BLaER1 (cell line): ENCODE data around the gene ZFP69.

Experiments
- H3K27ac ChIP-seq: shearing (Covaris generic); formaldehyde crosslinking; 2 replicates; pipeline ENCODE4 v1.8.1; 2022
- H3K27me3 ChIP-seq: shearing (Covaris generic); formaldehyde crosslinking; 2 replicates; pipeline ENCODE4 v1.8.1; 2022
- H3K36me3 ChIP-seq: shearing (Covaris generic); formaldehyde crosslinking; 2 replicates; pipeline ENCODE4 v1.8.1; 2022
- H3K4me1 ChIP-seq: shearing (Covaris generic); formaldehyde crosslinking; 2 replicates; pipeline ENCODE4 v1.8.1; 2022
- H3K4me2 ChIP-seq: shearing (Covaris generic); formaldehyde crosslinking; 2 replicates; pipeline ENCODE4 v1.8.1; 2022
- H3K4me3 ChIP-seq: shearing (Covaris generic); formaldehyde crosslinking; 2 replicates; pipeline ENCODE4 v1.8.1; 2022
- H3K9ac ChIP-seq: shearing (Covaris generic); formaldehyde crosslinking; 2 replicates; pipeline ENCODE4 v1.8.1; 2022
- H3K9me3 ChIP-seq: shearing (Covaris generic); formaldehyde crosslinking; 2 replicates; pipeline ENCODE4 v1.8.1; 2022
- H4K20me1 ChIP-seq: shearing (Covaris generic); formaldehyde crosslinking; 2 replicates; pipeline ENCODE4 v1.8.1; 2022
- Cebpa-rat ChIP-seq: shearing (Covaris generic); IDR thresholded peaks from 2 replicates; pipeline ENCODE4 v1.8.1; 2022

The ZFP69 gene

DNA sequence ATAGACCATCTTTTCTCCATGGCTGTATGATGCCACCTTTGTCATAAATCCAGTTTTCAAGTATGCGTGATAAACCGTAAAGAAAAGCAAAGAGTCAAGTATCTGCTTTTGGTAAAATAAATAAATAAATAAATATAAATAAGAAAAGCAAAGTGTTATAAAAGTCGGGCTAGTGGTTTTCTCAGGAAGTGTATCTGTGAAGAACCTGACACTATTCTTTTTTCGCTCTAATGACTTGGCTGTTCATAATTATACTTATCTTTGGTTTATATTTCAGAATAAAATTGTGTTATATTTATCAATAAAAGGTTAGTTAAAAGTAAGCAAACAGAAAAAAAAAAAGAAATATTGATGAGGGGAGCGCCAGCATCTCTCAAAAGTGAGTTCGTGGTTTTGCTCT lies 30.9 kb downstream of the ZFP69 start:
- H3K27me3 ChIP-seq: no peaks in the 10 kb centered on the region
- H3K4me3 ChIP-seq: peak overlapping the region; percentile 87
- H3K4me2 ChIP-seq: peak overlapping the region; percentile 88
- H3K27ac ChIP-seq: peak overlapping the region; percentile 86
- peaks cover 18% of the 10 kb centered on the region for H3K4me1 ChIP-seq
- no peak for TF ChIP-seq Cebpa-rat
- H4K20me1 ChIP-seq: no peaks in the 10 kb centered on the region
- H3K9me3 ChIP-seq: peaks cover 70% of the 10 kb centered on the region
- H3K36me3 ChIP-seq: peaks cover 67% of the 10 kb centered on the region
- H3K9ac ChIP-seq: peak overlapping the region; percentile 90

DNA sequence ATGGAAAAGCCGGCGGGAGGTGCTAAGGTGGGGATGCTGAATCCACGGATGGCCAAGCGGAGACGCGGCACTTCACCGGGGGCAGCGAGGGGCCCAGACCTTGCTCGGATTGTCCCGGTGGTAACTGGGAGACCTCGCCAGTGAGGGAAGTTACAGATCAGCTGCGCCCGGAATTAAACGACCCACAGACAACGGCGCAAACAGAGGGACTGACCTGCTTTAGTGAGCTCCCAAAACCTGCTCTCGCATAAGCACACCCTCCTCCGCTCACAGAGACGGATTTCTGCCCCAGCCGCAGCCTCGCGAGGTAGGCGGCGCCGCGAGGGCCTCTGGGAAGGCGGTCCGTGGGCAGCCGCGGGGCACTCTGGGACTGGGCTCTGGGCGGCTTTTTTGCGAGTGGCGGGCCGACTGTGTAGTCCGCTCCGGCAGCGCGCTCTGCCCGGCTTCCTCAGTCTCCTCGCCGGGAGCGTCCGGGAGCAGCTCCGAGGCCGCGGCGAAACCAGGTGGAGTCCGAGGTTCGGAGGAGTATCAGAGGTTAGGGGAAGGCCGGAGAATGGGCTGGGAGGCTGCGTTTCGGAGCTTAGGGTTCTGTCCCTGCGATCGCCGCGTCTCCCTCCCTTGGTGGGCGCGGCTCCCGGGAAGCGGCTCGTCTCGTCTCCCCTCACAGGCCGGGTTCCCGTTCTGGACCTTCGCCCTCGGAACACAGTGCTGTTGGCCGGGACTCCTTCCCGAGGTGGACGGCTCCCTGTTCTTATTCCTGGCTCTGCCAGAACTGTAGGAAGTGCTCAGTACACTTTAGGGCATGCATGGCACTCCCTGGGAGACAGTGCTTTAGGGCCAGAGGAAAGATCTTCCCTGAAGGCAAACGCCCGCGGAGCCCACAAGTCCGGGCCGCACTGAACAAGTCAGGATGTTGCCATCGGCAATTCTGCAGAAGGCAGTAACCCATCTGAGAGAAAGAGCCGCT lies 31.6 kb downstream of the ZFP69 start, which contains the start of gene EXO5:
Gene EXO5, plus strand, starts transcription at position 393 of the 967 bp plus-strand sequence. CDS start 5,778 bp downstream, outside the sequence.
- Histone ChIP-seq H3K27ac (peak within 1 kb of the TSS; percentile 86), H3K4me1 (peaks cover 18% of the 10 kb centered on the region), H3K27me3 (no peaks in the 10 kb centered on the region), H3K36me3 (peaks cover 67% of the 10 kb centered on the region), H3K4me3 (peak within 1 kb of the TSS; percentile 87), H3K9me3 (peaks cover 70% of the 10 kb centered on the region), H4K20me1 (no peaks in the 10 kb centered on the region), H3K9ac (peak within 1 kb of the TSS; percentile 90), H3K4me2 (peak within 1 kb of the TSS; percentile 88)
- no peak for TF ChIP-seq Cebpa-rat

DNA sequence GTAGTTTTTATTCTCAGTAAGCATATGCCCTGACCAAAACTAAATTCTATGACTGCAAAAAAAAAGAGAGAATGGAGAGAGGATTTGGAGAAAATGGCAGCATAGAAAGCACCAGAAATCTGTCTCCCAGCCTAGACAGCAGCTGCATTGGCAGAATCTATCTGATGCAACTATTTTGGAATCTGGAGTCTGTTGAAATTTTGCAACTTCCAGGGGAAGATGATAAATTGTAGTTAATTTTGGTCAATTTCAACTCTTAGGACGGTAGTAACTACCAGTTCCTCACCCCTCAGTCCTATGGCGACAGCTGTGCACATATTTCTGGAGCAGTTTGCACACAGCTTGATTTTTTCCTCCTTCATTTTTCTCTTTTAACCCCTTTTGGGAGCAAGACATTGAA lies 42.4 kb downstream of the ZFP69 start:
- no peak overlapping the region for H3K4me2 ChIP-seq
- H3K27ac ChIP-seq: no peak overlapping the region
- no peaks in the 10 kb centered on the region for H4K20me1 ChIP-seq
- peaks cover 99% of the 10 kb centered on the region for H3K9me3 ChIP-seq
- TF ChIP-seq Cebpa-rat: no peak
- H3K4me3 ChIP-seq: no peak overlapping the region; the same call in 1 of the 2 replicates
- H3K9ac ChIP-seq: no peak overlapping the region
- H3K27me3 ChIP-seq: no peaks in the 10 kb centered on the region
- H3K4me1 ChIP-seq: no peaks in the 10 kb centered on the region
- H3K36me3 ChIP-seq: peaks cover 47% of the 10 kb centered on the region

DNA sequence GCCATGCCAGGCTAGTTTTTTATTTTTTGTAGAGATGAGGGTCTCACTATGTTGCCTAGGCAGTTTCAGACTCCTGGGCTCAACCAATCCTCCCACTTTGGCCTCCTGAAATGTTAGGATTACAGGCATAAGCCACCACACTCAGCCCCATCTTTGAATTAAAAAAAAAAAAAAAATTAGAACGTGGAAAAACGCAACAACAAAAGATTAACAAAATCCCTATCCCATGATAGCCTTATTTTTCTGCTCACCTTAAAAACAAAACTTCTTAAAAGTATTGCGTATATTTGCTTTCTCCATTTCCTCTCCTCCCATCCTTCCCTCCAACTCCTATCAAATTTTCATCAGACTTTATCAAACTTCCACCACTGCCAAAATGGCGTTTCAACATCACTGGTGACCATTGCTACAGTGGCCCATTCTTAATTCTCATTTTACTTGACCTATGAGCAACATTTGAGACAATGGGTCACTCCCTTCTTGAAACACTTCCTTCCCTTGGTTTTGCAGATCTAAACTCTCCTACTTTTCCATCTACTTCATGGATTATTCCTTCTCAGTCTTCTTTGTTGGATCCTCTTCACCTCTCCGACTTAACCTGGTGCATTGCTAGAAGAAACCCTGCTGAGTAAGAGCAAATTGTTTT lies 53.8 kb downstream of the ZFP69 start:
- Histone ChIP-seq H3K9ac (peak overlapping the region; percentile 87), H3K4me1 (peaks cover 24% of the 10 kb centered on the region), H3K27ac (peak overlapping the region; percentile 77), H4K20me1 (no peaks in the 10 kb centered on the region), H3K27me3 (no peaks in the 10 kb centered on the region), H3K9me3 (peaks cover 15% of the 10 kb centered on the region), H3K36me3 (peaks cover 20% of the 10 kb centered on the region; the same call in 1 of the 2 replicates), H3K4me2 (peak overlapping the region; percentile 95), H3K4me3 (peak overlapping the region; percentile 76)
- TF ChIP-seq Cebpa-rat: no peak

DNA sequence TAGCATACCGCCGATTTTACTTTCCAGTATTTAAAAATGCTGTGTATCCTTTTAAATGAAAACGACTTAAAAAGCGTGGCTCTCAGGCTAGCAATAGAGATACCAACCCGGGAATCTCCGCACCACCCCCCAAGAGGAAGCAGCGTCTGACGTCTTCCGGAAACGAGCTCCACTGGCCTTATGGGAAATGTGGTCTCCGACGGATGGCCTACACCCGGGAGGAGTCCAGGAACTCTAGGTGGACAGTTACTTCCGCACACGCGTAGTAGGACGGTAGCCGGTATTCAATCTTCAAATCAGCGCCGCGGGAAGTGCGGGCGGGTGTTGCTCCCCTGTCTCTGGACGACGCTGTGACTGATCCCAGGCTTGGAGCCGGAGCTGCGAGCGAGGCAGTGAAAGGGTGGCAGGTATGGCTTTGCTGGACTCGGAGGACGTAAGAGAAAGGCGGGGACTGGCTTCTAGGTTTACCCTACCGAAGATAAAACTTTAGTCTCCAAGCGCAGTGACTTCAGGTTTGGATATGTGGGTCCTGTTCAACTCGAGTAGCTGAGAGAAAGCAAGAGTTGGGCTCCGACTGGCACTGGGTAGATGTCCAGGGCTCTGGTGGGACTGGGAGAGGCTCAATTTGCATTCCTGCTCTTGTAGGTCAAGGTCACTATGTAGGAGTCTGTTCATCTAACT lies 54.4 kb downstream of the ZFP69 start, which contains the start of gene ZNF684:
Gene ZNF684, plus strand, starts transcription at position 257 of the 681 bp plus-strand sequence. CDS start 1,530 bp downstream, outside the sequence.
- Histone ChIP-seq H3K27me3 (no peaks in the 10 kb centered on the region), H3K4me1 (peaks cover 24% of the 10 kb centered on the region), H3K9me3 (peaks cover 9% of the 10 kb centered on the region), H3K4me3 (peak within 1 kb of the TSS; percentile 76), H4K20me1 (no peaks in the 10 kb centered on the region), H3K36me3 (peaks cover 22% of the 10 kb centered on the region; the same call in 1 of the 2 replicates), H3K4me2 (peak within 1 kb of the TSS; percentile 95), H3K27ac (peak within 1 kb of the TSS; percentile 77), H3K9ac (peak within 1 kb of the TSS; percentile 87)
- no peak for TF ChIP-seq Cebpa-rat

DNA sequence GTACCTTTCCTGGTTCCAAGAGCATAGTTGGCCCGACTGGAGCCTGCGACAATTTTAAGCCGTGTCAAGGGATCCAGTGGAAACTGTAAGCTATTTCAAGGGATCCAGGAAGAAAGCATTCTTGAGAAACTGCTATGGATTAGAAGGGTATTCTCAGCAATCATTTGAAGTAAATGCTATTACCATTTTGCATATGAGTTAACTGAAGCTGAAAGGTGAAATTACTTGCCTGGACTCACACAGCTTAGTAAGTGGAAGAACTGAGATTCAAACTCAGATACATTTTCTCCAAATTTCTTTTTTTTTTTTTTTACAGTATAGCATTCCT lies 54.9 kb downstream of the ZFP69 start:
- TF ChIP-seq Cebpa-rat: no peak
- H3K27me3 ChIP-seq: no peaks in the 10 kb centered on the region
- H3K9me3 ChIP-seq: peaks cover 8% of the 10 kb centered on the region; the same call in 1 of the 2 replicates
- peak overlapping the region; percentile 77 for H3K27ac ChIP-seq
- H3K36me3 ChIP-seq: peaks cover 22% of the 10 kb centered on the region; the same call in 1 of the 2 replicates
- peak overlapping the region; percentile 87 for H3K9ac ChIP-seq
- H3K4me2 ChIP-seq: peak overlapping the region; percentile 95
- no peaks in the 10 kb centered on the region for H4K20me1 ChIP-seq
- H3K4me3 ChIP-seq: peak overlapping the region; percentile 76
- H3K4me1 ChIP-seq: peaks cover 24% of the 10 kb centered on the region

DNA sequence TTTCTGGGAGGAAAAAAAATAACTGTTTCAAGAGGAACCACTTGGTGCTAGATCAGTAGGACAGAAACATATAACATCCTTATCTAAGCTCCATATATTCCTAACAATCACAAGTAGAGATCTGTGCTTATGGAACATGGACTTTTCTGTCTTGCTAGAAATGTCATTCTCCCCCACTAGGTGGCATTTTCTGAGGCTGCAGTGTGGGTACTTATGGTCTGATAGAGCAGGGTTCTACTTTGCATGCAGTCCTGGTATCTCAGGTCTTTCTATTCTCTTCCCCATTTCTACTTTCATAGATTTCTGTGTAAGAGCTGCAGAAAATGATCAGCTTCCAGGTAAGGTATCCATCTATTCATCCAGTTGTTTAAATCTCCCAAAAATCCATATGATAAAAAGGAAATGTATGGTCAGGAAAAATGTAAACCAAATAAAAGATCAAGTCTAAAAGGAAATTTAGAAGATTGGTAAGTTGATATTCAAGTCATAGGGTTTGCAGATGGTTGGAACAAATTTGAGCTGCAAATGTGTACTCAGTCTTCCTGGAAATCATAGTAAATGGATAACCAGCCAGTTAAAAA lies 55.8 kb downstream of the ZFP69 start:
- Histone ChIP-seq H3K4me2 (peak overlapping the region; percentile 95), H3K36me3 (peaks cover 29% of the 10 kb centered on the region; the same call in 1 of the 2 replicates), H3K9me3 (peaks cover 16% of the 10 kb centered on the region), H3K4me1 (peaks cover 24% of the 10 kb centered on the region), H3K9ac (peak overlapping the region; percentile 87; the same call in 1 of the 2 replicates), H3K27me3 (no peaks in the 10 kb centered on the region), H3K27ac (no peak overlapping the region), H4K20me1 (no peaks in the 10 kb centered on the region), H3K4me3 (peak overlapping the region; percentile 76)
- TF ChIP-seq Cebpa-rat: no peak

DNA sequence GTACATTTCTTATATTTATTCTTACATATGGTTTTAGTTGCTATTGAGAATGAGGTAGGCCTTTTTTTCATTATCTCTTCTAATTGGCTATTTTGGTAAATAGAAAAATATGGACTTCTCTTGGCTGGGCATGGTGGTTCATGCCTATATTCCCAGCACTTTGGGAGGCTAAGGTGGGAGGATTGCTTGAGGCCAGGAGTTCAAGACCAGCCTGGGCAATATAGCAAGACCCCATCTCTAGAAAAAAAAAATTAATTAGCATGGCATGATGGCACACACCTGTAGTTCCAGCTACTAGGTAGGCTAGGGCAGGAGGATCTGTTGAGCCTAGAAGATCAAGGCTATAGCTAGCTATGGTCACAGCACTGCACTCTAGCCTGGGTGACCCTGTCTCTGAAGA lies 57.5 kb downstream of the ZFP69 start:
- H3K27me3 ChIP-seq: no peaks in the 10 kb centered on the region
- peaks cover 38% of the 10 kb centered on the region for H3K36me3 ChIP-seq
- H3K27ac ChIP-seq: no peak overlapping the region
- no peak overlapping the region for H3K9ac ChIP-seq
- TF ChIP-seq Cebpa-rat: no peak
- H3K4me2 ChIP-seq: no peak overlapping the region
- peaks cover 24% of the 10 kb centered on the region for H3K4me1 ChIP-seq
- H4K20me1 ChIP-seq: no peaks in the 10 kb centered on the region
- H3K4me3 ChIP-seq: no peak overlapping the region
- peaks cover 19% of the 10 kb centered on the region for H3K9me3 ChIP-seq

DNA sequence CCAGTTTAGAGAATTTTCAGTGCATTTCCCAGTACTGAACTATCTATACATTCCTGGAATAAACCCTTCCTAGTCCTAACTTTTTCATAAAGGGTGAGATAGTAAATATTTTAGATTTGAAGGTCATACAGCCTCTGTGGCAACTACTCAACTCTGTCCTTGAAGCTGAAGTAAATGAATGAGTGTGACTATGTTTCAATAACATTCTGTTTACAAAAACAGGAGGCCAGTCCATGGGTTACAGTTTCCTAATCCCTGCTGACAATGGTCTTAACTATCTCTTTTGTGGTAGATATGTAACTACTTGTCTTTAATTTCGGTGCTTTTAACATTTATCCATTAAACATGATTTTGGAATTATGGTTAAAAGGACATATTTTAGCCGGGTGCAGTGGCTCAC lies 58.6 kb downstream of the ZFP69 start:
- H4K20me1 ChIP-seq: no peaks in the 10 kb centered on the region
- no peak overlapping the region for H3K4me3 ChIP-seq
- TF ChIP-seq Cebpa-rat: no peak
- no peak overlapping the region for H3K27ac ChIP-seq
- H3K9me3 ChIP-seq: peaks cover 19% of the 10 kb centered on the region
- no peak overlapping the region for H3K4me2 ChIP-seq
- H3K4me1 ChIP-seq: peaks cover 21% of the 10 kb centered on the region
- H3K27me3 ChIP-seq: no peaks in the 10 kb centered on the region
- H3K36me3 ChIP-seq: peaks cover 44% of the 10 kb centered on the region
- H3K9ac ChIP-seq: no peak overlapping the region
